GM19240 (cell line): ENCODE measurements around the gene ANKRD17.
"Not testable (repeated sequence)": the region's sequence is repeated elsewhere in the genome, so short reads cannot be mapped to it uniquely, and the experiment has no call there.

Source experiments
- DNase-seq: peaks from one replicate; pipeline ENCODE4 v3.0.0; 2011; ENCODE audit warnings: low spot score; ENCODE audit not compliant: insufficient read length

ANKRD17 gene

GRCh38 chr4:73258686-73259570 is at the start of gene ANKRD17:
Gene ANKRD17, minus strand, starts transcription at chr4:73258798. Its CDS starts 130 bp downstream, at chr4:73258668.
- DNase-seq, result peak; percentile 38

GRCh38 chr4:73308286-73308685 is 49.7 kb upstream of the ANKRD17 start:
- DNase-seq, result no peak

GRCh38 chr4:73303711-73304110 is 45.1 kb upstream of the ANKRD17 start:
- no peak for DNase-seq

GRCh38 chr4:73299548-73300280 is 41.1 kb upstream of the ANKRD17 start:
- no peak for DNase-seq

- not testable (repeated sequence) for DNase-seq
These were observed 34.1 kb upstream of the ANKRD17 start for GRCh38 chr4:73292661-73293060.

- DNase-seq, result no peak
These were observed 23.4 kb upstream of the ANKRD17 start for GRCh38 chr4:73281982-73282381.

- no peak for DNase-seq
These were observed 22.8 kb upstream of the ANKRD17 start for GRCh38 chr4:73281396-73281795.

- no peak for DNase-seq
These were observed 18.6 kb upstream of the ANKRD17 start for GRCh38 chr4:73277201-73277600.

GRCh38 chr4:73275318-73275654 is 16.7 kb upstream of the ANKRD17 start:
- no peak for DNase-seq

GRCh38 chr4:73272816-73273215 is 14.2 kb upstream of the ANKRD17 start:
- no peak for DNase-seq

- DNase-seq, result no peak
These were observed 8.5 kb upstream of the ANKRD17 start for GRCh38 chr4:73267050-73267449.

- no peak for DNase-seq
These were observed 1.0 kb upstream of the ANKRD17 start for GRCh38 chr4:73259571-73260090.

GRCh38 chr4:73258436-73258685 is 237 bp downstream of the ANKRD17 start:
- DNase-seq, result no peak

- no peak for DNase-seq
These were observed 755 bp downstream of the ANKRD17 start for GRCh38 chr4:73257651-73258435.

- DNase-seq, result no peak
These were observed 1.4 kb downstream of the ANKRD17 start for GRCh38 chr4:73257234-73257633.

GRCh38 chr4:73255847-73256246 is 2.8 kb downstream of the ANKRD17 start:
- not testable (repeated sequence) for DNase-seq

GRCh38 chr4:73252001-73252400 is 6.6 kb downstream of the ANKRD17 start:
- DNase-seq, result no peak

- no peak for DNase-seq
These were observed 7.2 kb downstream of the ANKRD17 start for GRCh38 chr4:73251384-73251783.

- no peak for DNase-seq
These were observed 8.0 kb downstream of the ANKRD17 start for GRCh38 chr4:73250642-73251041.

GRCh38 chr4:73248821-73249220 is 9.8 kb downstream of the ANKRD17 start:
- no peak for DNase-seq

- DNase-seq, result no peak
These were observed 10.2 kb downstream of the ANKRD17 start for GRCh38 chr4:73248416-73248815.

GRCh38 chr4:73247100-73247499 is 11.5 kb downstream of the ANKRD17 start:
- DNase-seq, result no peak
